GM19324 (cell line): Measurements from ENCODE around the gene STK32B.

Source experiments
- ATAC-seq: cut with Tn5 transposase; IDR thresholded peaks from one replicate; pipeline ENCODE4 v1.9.1; 2021; ENCODE audit warnings: mild to moderate bottlenecking, moderate library complexity; ENCODE audit not compliant: unreplicated experiment, low FRiP score

Gene STK32B

DNA sequence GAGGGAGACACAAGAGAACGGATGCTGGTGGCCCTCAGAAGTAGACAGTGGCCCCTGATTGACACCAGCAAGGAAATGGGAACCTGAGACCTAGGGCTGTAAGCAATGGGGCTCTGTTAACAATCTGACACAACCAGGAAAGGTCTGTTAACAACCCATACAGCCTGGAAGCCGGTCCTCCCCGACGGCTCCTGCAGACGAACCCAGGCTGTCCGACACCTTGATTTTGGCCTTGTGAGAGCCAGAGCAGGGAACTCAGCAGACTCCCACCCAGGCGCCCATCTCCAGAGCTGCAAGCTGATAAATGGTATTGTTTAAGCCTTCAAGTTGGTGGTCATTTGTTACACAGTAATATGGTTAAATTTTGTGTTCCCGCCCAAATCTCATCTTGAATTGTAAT lies 21.8 kb upstream of the STK32B start:
- no peak for ATAC-seq

DNA sequence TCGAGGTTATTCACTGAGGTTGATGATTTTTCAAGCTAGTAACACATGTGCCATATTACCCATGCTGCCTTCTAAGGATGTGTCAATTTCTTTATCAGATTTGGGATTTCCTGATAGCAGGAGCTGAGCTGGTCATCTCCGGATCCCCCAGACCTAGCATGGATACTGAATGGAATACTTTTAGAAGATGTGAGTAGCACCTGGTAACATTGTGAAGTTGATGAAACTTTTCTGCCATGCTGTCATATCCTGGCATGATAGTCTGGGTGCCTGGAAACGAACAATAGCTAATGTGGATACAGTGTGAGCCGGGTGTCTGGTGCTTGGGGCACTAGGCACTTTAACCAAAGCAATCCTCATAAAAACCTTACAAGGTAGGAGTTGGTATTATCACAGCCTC lies 21.1 kb upstream of the STK32B start:
- no peak for ATAC-seq

DNA sequence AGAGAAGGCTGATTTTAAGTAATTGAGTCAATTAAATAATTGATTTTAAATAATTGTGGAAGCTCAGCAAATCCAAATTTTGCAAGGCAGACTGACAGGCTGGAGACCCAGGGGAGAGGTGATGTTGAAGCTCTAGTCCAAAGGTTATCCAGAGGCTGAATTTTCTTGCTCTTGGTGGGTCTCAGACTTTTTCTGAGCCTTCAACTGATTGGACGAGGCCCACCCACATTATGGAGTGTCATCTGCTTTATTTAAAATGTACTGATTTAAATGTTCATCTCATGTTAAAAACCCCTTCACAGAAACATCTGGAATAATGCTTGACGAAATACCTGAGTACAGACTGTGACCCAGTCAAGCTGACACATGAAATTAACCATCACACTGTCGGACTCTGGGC lies 20.4 kb upstream of the STK32B start:
- ATAC-seq = no peak

DNA sequence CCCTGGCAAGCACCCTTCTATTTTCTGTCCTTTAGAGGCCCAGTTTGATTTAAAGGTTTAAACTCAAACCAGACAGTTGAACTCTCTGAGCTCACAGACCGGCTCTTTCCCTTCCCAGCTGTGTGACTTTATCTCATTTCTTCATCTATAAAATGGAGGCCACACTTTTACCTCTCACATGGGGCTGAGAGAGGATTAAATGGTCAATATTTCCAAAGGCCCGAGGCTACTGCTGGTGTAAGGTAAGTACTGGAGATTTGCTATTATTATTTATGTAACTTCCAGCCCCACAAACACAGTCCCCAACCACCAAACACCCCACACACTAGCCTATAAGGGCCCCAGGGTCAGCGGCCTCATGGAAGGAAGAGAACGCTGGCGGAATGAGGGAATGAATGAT lies 18.5 kb upstream of the STK32B start:
- ATAC-seq = no peak

DNA sequence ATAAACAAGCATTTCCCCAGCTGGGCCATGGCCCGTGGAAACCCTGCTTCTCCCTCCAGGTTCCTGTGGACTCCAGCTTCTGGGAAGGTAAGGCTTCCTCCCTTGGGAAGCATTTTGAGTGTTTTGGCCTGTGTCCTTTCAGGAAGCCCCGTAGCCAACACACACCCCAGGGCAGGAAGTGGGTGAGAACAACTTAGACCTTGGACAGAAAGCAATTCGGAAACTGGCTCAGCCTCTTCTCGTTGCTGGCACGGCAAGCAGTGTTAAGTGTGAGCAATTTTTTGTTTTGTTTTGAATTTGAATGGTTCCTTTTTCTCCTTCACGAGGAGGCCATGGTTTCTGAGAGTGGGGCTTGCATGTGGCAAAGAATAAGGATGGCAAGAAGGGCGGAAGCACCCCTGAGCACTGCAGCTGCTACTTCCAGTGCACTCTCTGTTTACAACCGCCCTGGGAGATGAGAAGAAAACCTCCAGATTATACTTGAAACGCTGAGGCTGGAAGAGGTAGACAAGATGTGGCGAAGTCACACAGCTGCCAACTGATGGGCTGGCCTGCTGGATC lies 17.9 kb upstream of the STK32B start:
- no peak for ATAC-seq

DNA sequence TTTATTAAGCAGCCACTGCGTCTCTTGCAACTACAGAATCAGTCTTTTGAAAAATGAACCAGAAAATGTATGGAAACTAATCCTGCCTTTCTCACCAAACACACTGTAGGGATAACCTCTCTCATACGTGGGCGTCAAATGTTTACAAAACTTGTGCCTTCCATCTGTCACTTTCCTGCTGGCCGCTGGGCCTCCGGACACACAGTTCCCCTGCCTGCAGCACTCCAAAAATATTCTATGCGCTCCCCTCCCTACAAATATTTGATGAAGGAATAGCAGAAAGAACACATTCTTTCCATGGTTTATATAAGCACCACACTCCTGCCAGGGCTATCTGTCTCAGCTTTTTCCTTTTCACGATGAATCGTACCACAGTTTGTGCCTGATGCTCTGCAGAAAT lies 17.1 kb upstream of the STK32B start:
- ATAC-seq = no peak

DNA sequence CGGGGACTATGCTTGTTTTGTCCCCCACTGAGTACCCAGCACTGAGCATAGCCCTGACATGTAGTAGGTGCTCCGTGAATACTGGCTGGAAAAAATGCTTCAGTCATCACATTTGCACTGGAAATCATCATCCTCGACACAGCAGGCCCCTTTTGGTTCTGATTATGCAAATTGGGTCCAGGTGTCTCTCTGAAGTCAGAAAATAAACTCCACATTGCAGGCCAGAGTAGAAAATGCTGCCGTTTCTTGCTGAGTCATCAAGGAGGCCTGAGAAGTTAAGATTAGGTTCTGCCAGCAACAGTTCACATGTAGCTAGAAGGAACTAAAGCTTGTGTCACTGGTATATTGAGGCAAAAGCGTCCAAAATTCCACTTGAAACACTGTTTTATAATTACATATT lies 15.0 kb upstream of the STK32B start:
- ATAC-seq = no peak

- no peak for ATAC-seq
Observed at GRCh38 chr4:5037553-5038551, 13.4 kb upstream of the STK32B start.

- no peak for ATAC-seq
Observed at GRCh38 chr4:5039800-5040199, 11.5 kb upstream of the STK32B start.

GRCh38 chr4:5040856-5041620 lies 10.2 kb upstream of the STK32B start:
- ATAC-seq = no peak

DNA sequence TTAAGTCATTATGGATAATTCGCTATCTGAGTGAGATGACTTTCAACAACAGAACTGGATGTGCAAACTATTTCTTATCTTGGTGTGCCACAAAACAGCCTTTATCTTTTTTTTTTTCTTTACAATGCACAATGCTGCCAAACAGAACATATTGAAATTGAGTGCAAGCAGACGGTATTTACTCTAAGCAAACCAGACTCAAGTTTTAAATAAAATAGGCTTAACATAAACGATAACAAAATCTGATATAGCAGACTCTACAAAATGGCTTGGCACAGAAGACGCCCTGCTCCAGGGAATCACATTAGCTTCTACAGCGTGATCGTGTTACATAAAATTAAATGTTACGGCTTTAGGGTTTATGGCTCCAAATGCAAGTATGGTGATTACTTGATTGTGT lies 9.6 kb upstream of the STK32B start:
- no peak for ATAC-seq

DNA sequence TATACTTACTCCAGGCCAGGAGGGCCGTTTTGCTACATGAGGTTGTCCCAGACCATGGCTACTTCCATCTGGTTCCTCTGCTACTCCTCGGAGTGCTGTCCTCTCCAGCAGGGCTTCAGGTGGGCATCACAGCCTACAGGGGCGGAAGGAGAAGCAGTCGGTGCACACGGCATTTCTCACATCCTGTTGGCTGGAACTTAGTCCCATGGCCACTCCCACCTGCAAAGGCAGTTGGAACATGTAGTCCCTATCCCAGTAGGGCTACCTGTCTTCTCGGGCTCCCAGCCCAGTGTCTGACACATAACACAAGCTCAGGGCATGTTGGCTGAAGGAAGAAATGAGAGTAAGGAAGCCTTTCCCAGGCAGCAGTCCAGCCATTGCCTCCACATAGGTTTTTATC lies 7.7 kb upstream of the STK32B start:
- ATAC-seq = no peak

GRCh38 chr4:5044341-5044740 lies 6.9 kb upstream of the STK32B start:
- ATAC-seq = no peak

DNA sequence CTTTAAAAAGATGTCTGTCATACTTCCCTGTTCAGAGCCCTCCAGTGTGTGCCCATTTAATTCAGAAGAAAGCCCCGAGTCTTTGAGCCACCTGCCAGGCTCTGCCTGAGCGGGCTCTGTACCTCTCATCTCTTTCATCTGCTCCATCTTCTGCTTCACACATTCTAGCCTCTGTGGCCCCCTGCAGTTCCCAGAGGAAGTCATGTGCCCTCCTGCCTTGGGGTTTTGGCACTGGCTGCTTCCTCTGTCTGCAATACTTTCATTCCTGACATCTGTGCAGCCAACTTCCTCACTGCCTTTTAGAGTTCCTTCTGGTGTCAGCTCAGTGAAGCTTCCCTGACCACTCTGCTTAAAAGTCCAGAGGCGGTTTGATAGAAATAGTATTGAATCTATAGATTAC lies 6.2 kb upstream of the STK32B start:
- ATAC-seq = no peak

DNA sequence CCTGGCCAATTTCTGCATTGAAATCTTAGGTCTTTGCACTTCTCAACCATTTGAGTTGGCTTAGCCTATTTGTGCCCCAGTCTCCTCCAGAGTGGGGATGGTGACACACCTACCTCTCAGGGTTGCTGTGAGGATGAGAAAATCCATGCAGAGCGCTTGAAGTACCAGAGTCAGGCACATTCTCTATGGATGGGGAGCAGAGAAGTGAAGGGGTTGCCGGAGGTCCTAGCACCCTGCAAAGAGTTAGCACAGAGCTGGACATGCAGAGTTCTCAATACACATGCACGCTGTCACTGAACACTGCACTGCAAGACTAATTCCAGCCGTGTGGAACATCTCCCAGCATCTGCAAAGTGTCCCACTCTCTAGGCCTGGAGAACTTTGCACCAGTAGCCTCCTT lies 2.6 kb upstream of the STK32B start:
- ATAC-seq = no peak

GRCh38 chr4:5050520-5051277 lies 581 bp upstream of the STK32B start:
- no peak for ATAC-seq

- ATAC-seq = no peak
Observed at GRCh38 chr4:5052204-5052702, 973 bp downstream of the STK32B start.

- ATAC-seq = no peak
Observed at GRCh38 chr4:5052726-5053425, 1.6 kb downstream of the STK32B start.

- no peak for ATAC-seq
Observed at GRCh38 chr4:5054532-5054931, 3.3 kb downstream of the STK32B start.

GRCh38 chr4:5055411-5055810 lies 4.1 kb downstream of the STK32B start:
- no peak for ATAC-seq
